ENCODE data around the gene FAM3D. TPM values are rescaled to one million over a fixed set of nuclear protein-coding genes. Genes with fewer than 3 reads are reported as not detected.

The FAM3D gene
- total RNA-seq, 4 donors from 2014 or later, result not detected

DNA sequence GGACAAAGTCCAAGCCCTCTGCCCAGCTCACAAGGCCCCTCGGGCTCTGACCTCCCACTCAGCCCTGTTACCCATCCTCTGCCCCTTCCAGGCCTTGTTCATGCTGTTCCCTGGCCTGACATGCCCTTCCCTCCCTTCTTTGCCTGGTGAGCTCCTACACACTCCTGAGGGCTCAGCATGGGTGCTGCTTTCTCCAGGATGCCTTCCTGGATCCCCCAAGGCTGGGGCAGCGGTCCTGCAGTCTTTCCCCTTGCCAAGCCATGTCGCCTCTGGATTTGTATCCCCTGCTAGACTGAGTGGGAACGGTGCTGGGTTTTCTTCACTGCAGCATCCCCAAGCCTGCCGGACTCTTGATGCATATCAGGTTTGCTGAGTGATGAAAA, 35.9 kb downstream of the FAM3D start:
- no peak for DNase-seq (ENCODE audit: low spot score in 2 of 2)
- 68 to 80% methylated on average over 5 of the region's 5 CpGs for WGBS, 2 donors
- Histone ChIP-seq H3K27me3 (no peaks in the 10 kb centered on the region), H3K36me3 (no peaks in the 10 kb centered on the region), H3K4me1 (peaks cover 0 to 46% (median 27%) of the 10 kb centered on the region in 4 donors), H3K4me3 (no peak overlapping the region), H3K27ac (peak overlapping the region in 1 of 4 donors; percentile 87), H3K9me3 (no peaks in the 10 kb centered on the region)
- TF ChIP-seq POLR2A (IDR thresholded peaks at IDR 0.05), result no peak
- TF ChIP-seq, protein P1, sequence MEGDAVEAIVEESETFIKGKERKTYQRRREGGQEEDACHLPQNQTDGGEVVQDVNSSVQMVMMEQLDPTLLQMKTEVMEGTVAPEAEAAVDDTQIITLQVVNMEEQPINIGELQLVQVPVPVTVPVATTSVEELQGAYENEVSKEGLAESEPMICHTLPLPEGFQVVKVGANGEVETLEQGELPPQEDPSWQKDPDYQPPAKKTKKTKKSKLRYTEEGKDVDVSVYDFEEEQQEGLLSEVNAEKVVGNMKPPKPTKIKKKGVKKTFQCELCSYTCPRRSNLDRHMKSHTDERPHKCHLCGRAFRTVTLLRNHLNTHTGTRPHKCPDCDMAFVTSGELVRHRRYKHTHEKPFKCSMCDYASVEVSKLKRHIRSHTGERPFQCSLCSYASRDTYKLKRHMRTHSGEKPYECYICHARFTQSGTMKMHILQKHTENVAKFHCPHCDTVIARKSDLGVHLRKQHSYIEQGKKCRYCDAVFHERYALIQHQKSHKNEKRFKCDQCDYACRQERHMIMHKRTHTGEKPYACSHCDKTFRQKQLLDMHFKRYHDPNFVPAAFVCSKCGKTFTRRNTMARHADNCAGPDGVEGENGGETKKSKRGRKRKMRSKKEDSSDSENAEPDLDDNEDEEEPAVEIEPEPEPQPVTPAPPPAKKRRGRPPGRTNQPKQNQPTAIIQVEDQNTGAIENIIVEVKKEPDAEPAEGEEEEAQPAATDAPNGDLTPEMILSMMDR (IDR thresholded peaks at IDR 0.05), result no peak
- no peak for TF ChIP-seq EP300 (IDR thresholded peaks at IDR 0.05)

GRCh38 chr3:58630076-58630709, 36.4 kb downstream of the FAM3D start:
- TF ChIP-seq, protein P1 (IDR thresholded peaks at IDR 0.05), result peak; percentile 89 to 96 (median 93)
- TF ChIP-seq EP300 (IDR thresholded peaks at IDR 0.05) (peak in 1 of 2 donors; percentile 54), POLR2A (IDR thresholded peaks at IDR 0.05) (no peak)
- H3K27me3 ChIP-seq, result no peaks in the 10 kb centered on the region
- WGBS, 2 donors, result 10 to 21% methylated on average over 9 of the region's 9 CpGs
- H3K27ac ChIP-seq, result peak overlapping the region; percentile 60 to 87 (median 74)
- DNase-seq (ENCODE audit: low spot score in 2 of 2), result peak; percentile 47 to 85
- H3K36me3 ChIP-seq, result no peaks in the 10 kb centered on the region
- peaks cover 0 to 51% (median 27%) of the 10 kb centered on the region in 4 donors for H3K4me1 ChIP-seq
- no peak overlapping the region for H3K4me3 ChIP-seq
- H3K9me3 ChIP-seq, result no peaks in the 10 kb centered on the region

DNA sequence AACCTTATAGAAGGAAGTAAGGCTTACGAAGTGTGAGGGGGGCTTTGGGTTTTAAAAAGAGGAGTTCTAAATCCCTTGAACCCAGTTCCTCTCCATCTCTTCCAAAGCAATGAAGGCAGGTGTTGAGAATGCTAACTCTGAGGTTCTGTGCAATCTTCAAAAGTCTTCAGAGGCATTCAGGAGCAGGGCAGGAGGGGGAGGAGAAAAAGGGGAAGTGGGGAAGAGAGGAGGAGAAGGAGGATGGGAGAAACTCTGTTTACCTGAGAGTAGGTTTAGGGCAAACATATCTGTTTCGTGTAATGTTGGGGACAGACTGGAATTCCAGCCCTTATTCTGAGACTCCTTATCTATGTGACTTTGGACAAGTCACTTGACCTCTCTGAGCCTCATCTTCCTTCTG, 36.9 kb downstream of the FAM3D start:
- H3K27ac ChIP-seq, result peak overlapping the region; percentile 60 to 87 (median 74)
- no peaks in the 10 kb centered on the region for H3K9me3 ChIP-seq
- no peaks in the 10 kb centered on the region for H3K27me3 ChIP-seq
- WGBS, 2 donors, result 83 to 87% methylated on average over 2 of the region's 2 CpGs
- no peaks in the 10 kb centered on the region for H3K36me3 ChIP-seq
- H3K4me3 ChIP-seq, result no peak overlapping the region
- DNase-seq (ENCODE audit: low spot score in 2 of 2), result no peak
- H3K4me1 ChIP-seq, result peaks cover 0 to 56% (median 27%) of the 10 kb centered on the region in 4 donors
- no peak for TF ChIP-seq POLR2A (IDR thresholded peaks at IDR 0.05)
- TF ChIP-seq EP300 (IDR thresholded peaks at IDR 0.05), result no peak
- TF ChIP-seq, protein P1 (IDR thresholded peaks at IDR 0.05), result no peak

GRCh38 chr3:58628823-58629562, 37.6 kb downstream of the FAM3D start:
- Histone ChIP-seq H3K4me3 (no peak overlapping the region), H3K36me3 (no peaks in the 10 kb centered on the region), H3K9me3 (no peaks in the 10 kb centered on the region), H3K4me1 (peaks cover 0 to 62% (median 27%) of the 10 kb centered on the region in 4 donors), H3K27me3 (no peaks in the 10 kb centered on the region), H3K27ac (peak overlapping the region; percentile 60 to 87 (median 74))
- TF ChIP-seq POLR2A (IDR thresholded peaks at IDR 0.05) (no peak), EP300 (IDR thresholded peaks at IDR 0.05) (peak; percentile 37 to 89)
- TF ChIP-seq, protein P1 (IDR thresholded peaks at IDR 0.05), result peak in 1 of 5 experiments; percentile 21
- peak; percentile 66 to 91 for DNase-seq (ENCODE audit: low spot score in 2 of 2)
- WGBS, 2 donors, result 25 to 35% methylated on average over 13 of the region's 13 CpGs

GRCh38 chr3:58627941-58628340, 38.6 kb downstream of the FAM3D start:
- peak overlapping the region; percentile 37 to 87 (median 74) for H3K27ac ChIP-seq
- H3K4me3 ChIP-seq, result no peak overlapping the region
- no peaks in the 10 kb centered on the region for H3K36me3 ChIP-seq
- WGBS, 2 donors, result 44 to 58% methylated on average over 6 of the region's 6 CpGs
- no peak for DNase-seq (ENCODE audit: low spot score in 2 of 2)
- no peaks in the 10 kb centered on the region for H3K27me3 ChIP-seq
- TF ChIP-seq EP300 (IDR thresholded peaks at IDR 0.05), result no peak
- no peak for TF ChIP-seq POLR2A (IDR thresholded peaks at IDR 0.05)
- TF ChIP-seq, protein P1 (IDR thresholded peaks at IDR 0.05), result no peak
- peaks cover 0 to 73% (median 27%) of the 10 kb centered on the region in 4 donors for H3K4me1 ChIP-seq
- no peaks in the 10 kb centered on the region for H3K9me3 ChIP-seq

Data from tibial nerve (tissue), 4 donors.